Ammon's horn (tissue), 1 donor: ENCODE results near the gene MCM8.
"Not testable (repeated sequence)": the region's sequence is repeated elsewhere in the genome, so short reads cannot be mapped to it uniquely, and the experiment has no call there.

Experiments used
- DNase-seq: peaks from one replicate; pipeline ENCODE4 v3.0.0-alpha.2; 2016; ENCODE audit warnings: low spot score

The MCM8 gene

DNA sequence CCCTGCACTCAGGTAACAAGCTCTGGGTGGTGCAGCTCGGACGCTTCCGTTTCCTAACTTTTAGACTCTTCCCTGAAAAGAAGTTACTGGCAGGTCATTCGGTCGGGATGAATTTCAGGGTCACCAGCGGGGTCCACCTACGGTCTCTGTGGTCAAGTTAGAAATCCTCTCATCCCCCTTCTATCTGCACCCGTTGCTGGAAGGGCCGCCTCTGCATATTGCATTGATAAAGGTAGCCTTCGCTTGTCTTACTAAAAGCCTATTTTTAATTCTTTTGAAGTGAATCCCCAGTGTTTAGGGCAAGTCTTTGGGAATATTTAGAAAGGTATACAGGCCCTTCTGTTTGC, 56.1 kb downstream of the MCM8 start:
- no peak for DNase-seq

DNA sequence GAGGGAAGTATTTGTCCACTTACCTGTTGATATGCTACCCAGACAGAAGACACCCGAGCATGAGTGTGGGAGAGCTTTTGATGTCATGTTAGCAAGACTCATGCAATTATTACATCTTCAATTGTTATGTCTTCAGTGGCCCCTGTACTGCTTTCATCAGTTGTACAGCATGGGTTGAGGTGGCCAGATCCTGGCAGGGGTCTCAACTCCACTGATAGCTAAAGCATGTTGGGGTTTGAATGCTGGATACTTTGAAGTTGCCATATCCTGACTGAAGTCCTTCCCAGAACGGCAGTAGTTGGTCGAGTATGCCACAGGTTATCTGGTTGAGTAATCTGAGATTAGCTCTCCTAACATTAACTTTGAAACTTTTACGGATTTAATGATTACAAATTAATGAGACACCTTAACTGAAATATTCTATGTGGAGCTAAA, 56.7 kb downstream of the MCM8 start:
- no peak for DNase-seq

DNA sequence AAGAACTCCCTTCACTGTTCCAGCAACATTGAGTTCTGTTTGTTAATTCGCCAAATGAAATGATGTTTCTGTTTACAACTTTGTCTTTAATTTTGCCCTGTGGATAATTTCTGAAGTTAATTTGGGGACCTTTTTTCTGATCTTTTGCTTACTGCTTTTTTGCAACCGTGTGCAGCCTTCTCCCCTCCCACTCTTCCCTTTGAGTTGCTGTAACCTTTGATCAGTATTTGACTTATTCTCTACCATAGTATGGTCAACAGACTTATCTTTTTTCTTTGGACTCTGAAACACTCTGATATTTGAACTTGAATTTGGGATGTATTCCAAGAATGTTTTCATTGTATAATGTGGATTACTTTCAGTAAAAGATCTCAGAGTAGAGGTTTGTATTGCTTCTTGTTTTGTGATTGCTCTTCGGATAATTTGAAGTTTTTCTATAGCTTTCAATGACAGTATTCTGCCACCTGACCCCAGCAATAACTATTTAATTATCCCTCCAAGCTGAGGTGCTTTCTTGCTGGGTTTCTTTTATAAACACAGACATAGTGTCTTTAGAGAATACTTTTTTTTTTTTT, 57.2 kb downstream of the MCM8 start:
- DNase-seq, result no peak

DNA sequence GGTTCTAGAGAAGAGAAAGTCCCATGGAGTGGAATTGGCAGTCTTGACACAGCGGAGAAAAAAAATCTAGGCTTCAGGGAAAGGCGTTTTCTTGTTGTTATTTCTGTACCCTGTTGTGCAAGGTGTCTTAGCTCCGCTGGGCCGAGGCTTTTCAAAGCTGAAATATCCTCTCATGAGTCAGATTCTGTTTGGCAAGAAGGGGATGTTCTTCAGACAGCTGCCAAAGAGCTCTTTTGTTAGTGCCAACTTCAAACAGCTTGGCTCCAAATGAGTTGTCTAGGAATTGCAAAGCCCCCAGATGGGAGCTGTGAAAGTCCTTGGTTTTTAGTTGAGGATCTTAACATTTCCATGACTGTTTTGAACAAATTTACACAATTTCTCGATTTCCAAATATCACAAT, 57.8 kb downstream of the MCM8 start:
- peak; percentile 76 for DNase-seq

DNA sequence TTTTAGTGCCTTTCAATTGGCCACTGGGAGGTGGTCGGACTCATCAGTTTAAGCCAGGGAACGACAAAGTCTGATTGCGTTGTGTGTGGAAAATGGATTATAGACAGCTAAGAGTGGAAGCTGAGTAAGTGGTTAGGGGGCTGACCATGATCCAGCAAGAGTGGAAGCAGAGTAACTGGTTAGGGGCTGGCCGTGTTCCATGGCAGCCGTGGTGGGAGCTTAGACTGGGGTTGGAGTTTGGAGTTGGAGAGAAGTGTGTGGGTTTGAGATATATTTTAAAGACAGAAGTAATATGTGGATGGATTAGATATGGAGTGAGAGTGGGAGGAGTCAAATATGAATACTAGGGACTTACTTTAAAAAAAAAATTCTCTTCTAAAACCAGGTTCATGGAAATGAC, 61.7 kb downstream of the MCM8 start:
- no peak for DNase-seq

DNA sequence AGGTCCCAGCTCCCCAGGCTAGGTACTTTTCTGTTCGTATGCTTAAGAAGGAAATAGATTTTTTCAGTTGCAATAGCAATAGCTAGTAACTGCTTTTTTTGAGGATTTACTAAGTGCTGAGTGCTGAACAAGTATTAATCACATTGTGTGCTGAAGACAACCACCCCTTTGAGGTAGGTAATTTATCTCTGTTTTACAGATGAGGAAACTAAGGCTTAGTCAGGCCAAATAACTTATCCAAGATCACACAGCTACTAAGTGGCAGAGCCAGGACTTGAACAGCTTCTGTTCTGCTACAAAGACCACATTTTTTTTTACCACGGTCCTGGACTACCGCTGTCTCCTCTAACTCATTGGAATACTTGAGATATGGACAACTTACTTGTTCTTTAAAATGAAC, 63.6 kb downstream of the MCM8 start:
- DNase-seq, result no peak

DNA sequence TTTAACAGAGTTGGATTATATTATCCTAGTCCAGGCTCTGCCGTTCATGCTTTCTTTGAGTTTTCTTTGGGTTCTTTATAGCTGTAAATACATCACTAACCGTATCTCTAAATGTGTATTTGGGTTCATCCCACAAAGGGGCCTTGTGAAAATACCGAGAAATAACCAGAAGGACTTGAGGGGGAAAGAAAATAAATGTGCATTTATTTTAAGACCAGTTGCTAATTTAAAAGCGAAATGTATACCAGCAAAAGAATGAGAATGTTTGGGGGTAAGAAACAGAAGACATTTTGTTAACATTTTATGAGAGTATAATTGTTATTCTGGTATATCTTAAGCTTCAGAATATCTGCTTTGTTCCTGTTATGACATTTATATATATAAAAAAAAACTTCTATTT, 64.5 kb downstream of the MCM8 start:
- DNase-seq, result no peak

DNA sequence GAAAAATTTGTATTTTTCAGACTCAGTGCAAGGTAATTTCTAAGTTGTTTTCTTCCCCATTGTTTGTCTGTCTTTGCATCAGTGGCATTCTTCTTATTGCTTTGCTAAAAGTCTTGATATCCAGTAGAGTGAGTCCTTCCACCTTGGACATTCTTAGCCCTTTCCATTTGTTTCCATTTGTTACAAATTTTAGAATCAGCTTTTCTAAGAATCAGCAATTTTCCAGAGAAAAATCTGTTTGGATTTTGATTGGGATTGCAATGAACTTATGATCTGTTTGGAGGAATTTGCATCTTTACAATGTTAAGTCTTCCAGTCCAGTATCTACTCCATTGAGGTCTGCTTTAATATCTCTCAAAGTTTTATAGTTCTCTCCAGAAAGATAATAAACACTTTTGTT, 67.0 kb downstream of the MCM8 start:
- no peak for DNase-seq

DNA sequence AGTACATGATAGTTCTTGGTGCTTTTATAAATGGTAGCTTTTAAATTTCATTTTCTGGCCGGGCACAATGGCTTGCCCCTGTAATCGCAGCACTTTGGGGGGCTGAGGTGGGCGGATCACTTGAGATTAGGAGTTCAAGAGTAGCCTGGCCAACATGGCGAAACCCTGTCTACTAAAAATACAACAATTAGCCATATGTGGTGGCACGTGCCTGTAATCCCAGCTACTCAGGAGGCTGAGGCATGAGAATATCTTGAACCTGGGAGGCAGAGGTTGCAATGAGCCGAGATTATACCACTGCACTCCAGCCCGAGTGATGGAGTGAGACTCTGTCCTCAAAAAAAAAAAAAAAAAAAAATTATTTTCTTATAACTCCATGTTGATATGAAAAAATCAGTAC, 67.4 kb downstream of the MCM8 start:
- DNase-seq, result no peak

DNA sequence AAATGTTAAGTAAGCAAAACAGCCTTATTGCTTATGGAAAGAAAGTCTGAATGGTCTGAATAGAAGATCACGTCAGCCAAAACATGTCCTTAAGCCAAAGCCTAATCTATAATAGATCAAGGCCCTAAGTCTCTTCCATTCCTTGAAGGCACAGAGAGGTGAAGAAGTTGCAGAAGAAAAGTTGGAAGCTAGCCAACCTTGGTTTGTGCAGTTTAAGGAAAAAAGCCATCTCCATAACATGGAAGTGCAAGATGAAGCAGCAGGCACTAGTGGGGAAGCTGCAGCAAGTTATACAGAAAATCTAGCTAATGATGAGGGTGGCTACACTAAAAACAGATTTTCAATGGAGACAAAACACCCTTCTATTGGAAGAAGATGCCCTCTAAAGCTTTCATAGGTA, 74.3 kb downstream of the MCM8 start:
- DNase-seq, result no peak

DNA sequence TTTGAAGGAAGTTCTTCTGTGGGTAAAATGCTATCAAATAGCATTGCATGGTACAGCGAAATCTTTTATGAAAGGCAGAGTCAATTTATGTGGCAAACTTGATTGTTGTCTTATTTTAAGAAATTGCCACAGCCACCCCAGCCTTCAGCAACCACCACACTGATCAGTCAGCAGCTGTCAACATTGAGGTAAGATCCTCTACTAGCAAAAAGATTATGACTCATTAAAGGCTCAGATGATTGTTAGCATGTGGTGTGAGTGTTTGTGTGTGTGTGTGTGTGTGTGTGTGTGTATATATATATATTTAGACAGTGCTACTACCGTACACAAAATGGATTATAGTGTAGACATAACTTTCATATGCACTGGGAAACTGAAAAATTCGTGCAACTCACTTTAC, 75.6 kb downstream of the MCM8 start:
- no peak for DNase-seq

DNA sequence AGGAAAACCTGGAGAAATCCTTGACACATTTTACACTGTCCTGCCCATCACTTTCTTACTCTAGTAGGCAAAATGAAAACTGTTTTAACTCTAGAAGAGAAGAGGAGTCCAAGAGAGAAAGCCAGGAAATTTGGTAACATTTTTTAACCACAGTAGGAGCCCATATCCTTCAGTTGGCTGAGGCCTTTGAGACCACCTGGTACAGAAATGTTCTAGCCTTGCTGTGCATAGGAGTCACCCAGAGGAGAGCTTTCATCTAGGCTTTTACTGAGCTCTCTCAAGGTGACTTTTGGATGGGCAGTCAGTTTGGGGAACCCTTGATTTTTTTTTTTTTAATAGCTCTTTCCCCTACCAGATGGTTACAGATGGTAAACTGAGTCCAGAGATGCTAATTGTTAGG, 78.4 kb downstream of the MCM8 start:
- no peak for DNase-seq

DNA sequence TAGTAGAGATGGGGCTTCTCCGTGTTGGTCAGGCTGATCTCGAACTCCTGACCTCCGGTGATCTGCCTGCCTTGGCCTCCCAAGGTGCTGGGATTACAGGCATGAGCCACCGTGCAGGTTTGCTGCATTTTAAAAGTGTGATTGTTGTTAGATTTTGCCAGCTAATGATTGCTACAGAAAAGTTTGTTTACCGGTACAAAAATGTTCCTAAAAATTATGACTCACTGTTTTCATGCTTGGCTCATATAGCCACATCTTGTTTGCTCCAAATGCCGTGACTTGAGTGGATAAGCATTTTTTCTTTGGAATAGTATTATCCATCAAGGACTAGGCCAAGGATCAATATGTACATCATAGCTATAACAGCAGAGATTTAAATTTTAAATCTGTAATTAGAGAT, 79.1 kb downstream of the MCM8 start:
- DNase-seq, result no peak

DNA sequence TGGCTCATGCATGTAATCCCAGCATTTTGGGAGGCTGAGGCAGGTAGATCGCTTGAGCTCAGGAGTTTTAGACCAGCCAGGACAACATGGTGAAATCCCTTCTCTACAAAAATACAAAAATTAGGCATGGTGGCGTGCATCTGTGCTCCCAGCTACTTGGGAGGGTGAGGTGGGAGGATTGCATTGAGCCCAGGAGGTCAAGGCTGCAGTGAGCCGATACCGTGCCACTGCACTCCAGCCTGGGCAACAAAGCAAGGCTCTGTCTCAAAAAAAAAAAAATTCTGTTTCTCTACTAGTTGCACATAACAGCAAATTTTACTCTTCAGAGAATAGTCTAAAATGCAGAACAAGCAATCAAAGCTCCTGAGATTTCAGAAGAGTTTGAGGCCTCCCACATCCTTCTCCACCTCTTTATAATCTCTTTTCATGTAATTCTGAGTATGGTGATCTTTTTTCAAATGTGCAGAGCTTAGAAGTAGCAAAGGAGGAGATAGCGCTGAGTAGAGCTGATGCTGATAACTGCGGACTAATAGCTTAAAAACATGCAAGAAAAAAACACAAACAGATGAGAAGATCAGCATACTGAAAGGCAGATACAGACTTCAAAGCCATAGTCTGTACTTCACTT, 80.1 kb downstream of the MCM8 start:
- DNase-seq, result no peak

DNA sequence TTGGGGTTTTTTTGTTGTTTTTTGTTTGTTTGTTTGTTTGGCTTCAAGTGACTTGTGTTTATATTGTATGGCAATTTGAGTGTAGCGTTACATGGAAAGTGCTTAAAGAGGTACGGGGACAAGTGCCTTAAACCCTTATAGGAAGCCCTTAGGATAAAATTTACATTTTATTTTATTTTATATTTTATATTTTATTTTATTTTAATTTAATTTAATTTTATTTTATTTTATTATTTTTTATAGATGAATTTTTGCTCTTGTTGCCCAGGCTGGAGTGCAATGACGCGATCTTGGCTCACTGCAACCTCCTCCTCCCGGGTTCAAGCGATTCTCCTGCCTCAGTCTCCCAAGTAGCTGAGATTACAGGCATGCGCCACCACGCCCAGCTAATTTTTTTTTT, 82.5 kb downstream of the MCM8 start:
- not testable (repeated sequence) for DNase-seq

DNA sequence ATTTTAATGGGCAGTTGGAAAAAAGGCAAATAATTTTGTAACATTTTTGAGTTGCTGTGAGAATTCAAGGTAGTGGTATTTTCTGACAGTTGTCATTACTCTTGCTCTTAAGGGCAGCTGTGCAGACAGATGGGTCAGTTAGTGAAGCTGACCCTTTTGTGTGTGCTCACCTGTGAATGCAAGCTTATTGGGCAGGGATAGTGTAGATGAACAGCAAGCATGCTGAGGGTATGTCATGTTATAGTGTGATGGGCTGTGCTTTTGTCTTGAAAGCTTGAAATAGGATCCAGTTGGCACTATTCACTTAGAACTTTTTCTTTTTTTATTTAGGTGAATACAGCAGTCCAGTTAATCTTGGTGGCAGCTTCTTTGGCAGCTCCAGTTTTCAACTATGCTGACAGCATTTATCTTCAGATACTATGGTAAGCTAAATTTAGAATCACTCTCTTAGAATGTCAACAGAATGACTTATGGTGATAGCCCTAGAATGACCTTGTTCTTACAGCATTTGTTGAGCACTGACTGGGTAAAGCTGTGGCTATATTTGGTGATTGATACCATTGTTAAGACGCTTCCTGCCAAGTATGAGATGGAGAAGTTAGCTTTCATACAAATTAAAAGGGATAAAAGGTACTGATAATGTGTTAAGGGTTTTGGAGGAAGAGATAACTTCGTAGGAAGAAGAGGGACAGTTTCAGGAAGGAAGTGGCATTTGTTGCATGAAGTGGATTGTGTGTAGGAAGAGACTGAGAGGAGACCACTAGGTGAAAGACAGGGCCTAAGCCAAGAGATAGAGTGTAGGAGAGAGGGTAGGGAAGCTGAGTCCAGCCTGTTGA, 83.9 kb downstream of the MCM8 start:
- DNase-seq, result no peak

DNA sequence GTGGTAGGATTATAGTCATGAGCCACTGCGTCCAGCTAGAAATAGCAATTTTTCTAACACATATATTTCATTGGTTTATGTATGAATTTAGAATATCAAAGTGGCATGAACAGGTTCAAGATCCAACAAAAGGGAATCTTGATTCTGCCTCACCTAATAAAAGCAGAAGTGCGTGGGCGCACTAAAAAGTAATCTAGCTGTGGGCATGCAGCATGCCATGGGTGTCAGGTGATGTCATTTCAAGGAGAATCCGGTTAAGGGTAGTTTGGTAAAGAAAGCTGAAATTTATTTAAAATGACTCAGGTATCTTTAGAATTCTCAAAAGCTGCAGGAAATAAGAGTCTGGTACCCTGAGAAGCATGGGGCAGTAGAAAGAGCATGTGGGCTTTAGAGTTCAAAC, 85.8 kb downstream of the MCM8 start:
- DNase-seq, result no peak

DNA sequence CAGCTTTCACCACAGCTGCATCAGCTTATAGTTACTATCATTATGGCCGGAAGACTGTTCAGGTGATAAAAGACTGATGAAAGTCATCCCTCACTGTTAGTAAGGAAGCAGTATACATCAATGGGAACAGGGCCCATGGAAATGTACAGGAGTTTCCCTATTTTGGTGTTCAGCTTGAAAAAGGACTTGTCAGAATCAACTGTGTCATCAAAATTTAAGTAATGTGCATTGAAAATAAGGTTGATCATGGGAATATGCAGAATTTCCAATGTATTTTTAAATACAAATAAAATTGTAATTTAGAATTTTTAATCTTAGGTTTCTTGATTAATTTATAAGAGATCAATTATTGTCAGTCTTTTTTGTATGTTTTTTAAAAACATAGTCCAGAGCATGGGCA, 86.6 kb downstream of the MCM8 start:
- DNase-seq, result no peak

DNA sequence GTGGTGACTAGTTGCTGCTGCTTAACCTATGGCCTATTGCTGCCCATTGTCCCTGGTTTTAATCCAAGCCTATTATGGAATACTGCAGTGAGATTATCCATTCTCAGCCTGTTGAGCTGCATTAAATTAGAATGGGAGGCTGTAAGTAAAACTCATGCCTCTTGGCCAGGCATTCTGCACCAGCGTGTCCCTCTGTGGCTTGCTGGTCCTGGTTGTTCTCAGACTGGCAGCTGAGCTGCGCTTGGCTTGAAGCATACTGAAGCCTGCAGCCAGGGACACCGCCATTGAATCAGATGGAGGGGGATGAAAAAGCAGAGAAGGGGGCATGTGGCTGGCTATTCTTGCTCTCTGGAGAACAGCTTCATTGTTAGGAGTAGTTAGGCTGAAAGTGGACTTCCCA, 87.8 kb downstream of the MCM8 start:
- DNase-seq, result peak; percentile 61

DNA sequence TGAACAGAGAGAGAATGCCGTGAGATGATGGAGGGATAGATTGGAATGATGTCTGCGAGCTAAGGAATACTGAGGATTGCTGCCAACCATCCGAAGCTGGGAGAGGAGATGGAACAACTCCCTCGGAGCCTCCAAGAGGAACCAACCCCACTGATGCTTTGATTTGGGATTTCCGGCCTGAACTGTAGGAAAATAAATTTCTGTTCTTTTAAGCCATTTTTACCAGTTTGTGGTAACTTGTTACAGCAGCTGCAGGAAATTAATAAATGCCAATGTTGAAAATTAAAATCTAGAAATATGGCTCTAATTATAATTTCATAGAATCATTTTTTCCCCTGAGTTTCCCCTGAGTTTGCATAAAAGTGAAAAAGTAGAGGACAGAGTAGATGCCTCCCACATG, 89.3 kb downstream of the MCM8 start:
- DNase-seq, result no peak

DNA sequence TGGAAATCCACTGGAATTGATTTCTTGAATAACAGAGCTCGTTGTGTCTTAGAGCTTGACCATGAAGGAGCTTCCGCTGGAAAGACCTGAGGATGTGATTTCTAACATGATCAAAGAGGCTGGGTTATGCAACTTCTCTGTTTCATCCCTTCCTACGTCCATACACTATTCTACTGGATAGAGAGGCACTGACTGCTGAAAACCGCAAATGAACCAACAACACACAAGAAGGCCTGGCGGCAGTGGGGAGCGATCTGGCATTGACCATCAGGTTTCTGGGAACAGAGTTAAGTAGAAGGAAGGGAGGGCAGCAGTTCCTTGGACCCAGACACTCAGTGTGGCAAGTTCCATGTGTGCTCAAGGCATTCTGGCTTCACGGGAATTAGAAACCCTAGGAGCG, 90.1 kb downstream of the MCM8 start:
- no peak for DNase-seq

DNA sequence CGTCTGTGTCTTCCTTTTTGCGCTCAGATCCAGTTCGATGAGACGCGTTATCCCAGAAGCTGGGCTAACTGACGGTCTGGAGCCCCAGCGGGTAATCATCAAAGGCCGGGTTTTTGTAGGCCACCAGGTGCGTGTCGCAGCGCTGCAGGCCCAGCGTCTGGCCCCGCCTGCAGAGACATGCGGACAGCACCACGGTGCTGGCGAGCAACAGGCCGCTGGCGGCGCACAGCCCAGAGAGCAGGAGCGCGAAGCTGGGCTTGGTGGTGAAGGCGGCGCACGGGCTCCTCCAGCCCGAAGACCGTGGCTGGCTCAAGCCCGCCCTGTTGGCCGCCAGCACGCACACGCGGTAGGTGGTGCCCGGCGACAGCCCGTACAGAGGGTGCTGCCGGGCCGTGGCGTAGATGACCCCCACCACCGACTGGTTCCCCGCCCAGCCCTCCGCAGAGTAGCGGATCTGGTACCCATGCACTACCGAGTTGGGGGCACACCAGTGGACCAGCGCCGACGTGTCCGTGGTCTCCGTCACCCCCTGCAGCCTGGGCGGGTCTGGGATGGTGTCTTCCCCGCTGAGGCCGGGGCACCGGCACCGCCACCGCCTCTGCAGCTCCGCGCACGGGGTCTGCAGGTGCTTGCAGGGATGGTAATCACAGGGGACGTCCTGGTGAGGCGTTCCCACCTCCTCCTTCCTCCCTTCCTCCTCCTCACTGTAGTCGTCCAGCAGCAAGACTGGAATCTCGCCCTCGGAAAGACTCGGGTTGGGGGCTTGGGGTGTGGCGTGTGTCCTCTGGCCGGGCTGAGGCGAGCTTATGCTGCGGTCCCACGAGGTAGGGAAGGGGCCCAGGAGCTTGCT, 90.7 kb downstream of the MCM8 start:
- no peak for DNase-seq

DNA sequence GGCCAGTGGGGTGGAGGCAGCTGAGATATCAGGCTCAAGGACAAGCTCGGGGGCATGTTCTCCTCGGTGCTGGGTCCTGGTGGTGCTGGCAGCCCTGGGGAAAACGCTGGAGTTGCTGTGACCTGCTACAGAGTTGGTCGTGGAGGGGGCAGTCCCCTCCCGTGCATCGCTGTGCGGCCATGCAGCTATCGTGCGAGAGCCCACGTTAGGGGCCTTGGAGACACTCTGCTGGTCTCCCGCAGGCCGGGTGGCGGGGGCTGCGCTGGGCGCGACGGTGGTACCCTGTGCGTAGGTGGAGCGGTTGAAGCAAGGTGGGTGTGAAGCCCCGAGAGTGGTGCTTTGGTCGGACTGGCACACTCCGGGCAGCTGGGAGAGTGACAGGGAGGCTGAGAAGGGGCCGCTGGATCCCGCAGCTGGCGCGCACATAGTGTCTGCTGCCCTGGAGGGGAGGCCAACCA, 91.4 kb downstream of the MCM8 start:
- no peak for DNase-seq
